WTC11 (cell line): ENCODE measurements around the gene CHRNA4.

ENCODE experiments used
- ATF1 ChIP-seq: sonication (generic); formaldehyde crosslinking; IDR thresholded peaks from 2 replicates; pipeline ENCODE4 v1.8.1; 2023; ENCODE audit warnings: mild to moderate bottlenecking, moderate library complexity, missing genetic modification reagents
- CBFB ChIP-seq: sonication (generic); formaldehyde crosslinking; IDR thresholded peaks from 2 replicates; pipeline ENCODE4 v1.8.1; 2022; ENCODE audit warnings: mild to moderate bottlenecking, low read depth, missing genetic modification reagents
- CTCF ChIP-seq: fragments of 200-600 bp; IDR thresholded peaks from 2 replicates; pipeline ENCODE4 v1.8.0; 2022; ENCODE audit warnings: antibody characterized with exemption
- ESRRA ChIP-seq: sonication (generic); formaldehyde crosslinking; IDR thresholded peaks from 2 replicates; pipeline ENCODE4 v1.8.1; 2022; ENCODE audit warnings: mild to moderate bottlenecking, missing genetic modification reagents, borderline replicate concordance
- FOXP1 ChIP-seq: sonication (generic); formaldehyde crosslinking; IDR thresholded peaks from 2 replicates; pipeline ENCODE4 v1.8.0; 2022; ENCODE audit warnings: missing genetic modification reagents, mild to moderate bottlenecking, moderate library complexity, borderline replicate concordance
- FOXP4 ChIP-seq: sonication (generic); formaldehyde crosslinking; IDR thresholded peaks from 2 replicates; pipeline ENCODE4 v1.8.0; 2022; ENCODE audit warnings: mild to moderate bottlenecking, missing genetic modification reagents
- GABPB1 ChIP-seq: sonication (generic); formaldehyde crosslinking; IDR thresholded peaks from 2 replicates; pipeline ENCODE4 v1.8.1; 2023; ENCODE audit warnings: mild to moderate bottlenecking, missing genetic modification reagents
- MLX ChIP-seq: sonication (generic); formaldehyde crosslinking; IDR thresholded peaks from 2 replicates; pipeline ENCODE4 v1.8.1; 2023; ENCODE audit warnings: mild to moderate bottlenecking, missing genetic modification reagents, moderate library complexity
- NFE2L1 ChIP-seq: sonication (generic); formaldehyde crosslinking; IDR thresholded peaks from 2 replicates; pipeline ENCODE4 v1.8.1; 2023; ENCODE audit warnings: missing genetic modification reagents
- SMAD4 ChIP-seq: sonication (generic); formaldehyde crosslinking; IDR thresholded peaks from 2 replicates; pipeline ENCODE4 v1.8.0; 2022; ENCODE audit warnings: mild to moderate bottlenecking, missing genetic modification reagents
- TEAD1 ChIP-seq: sonication (generic); formaldehyde crosslinking; IDR thresholded peaks from 2 replicates; pipeline ENCODE4 v1.8.0; 2022; ENCODE audit warnings: mild to moderate bottlenecking, missing genetic modification reagents
- TF ChIP-seq, protein P1 (sequence below): sonication (generic); formaldehyde crosslinking; IDR thresholded peaks from 2 replicates; pipeline ENCODE4 v1.8.0; 2022; ENCODE audit warnings: mild to moderate bottlenecking, missing genetic modification reagents
- TF ChIP-seq, protein P2 (sequence below): sonication (generic); formaldehyde crosslinking; IDR thresholded peaks from 2 replicates; pipeline ENCODE4 v1.8.1; 2023; ENCODE audit warnings: mild to moderate bottlenecking, missing genetic modification reagents

GRCh38 chr20:63315731-63316491 is 45.2 kb downstream of the CHRNA4 start:
- TF ChIP-seq CTCF (no peak), ESRRA (no peak), ATF1 (CRISPR knock-in tag) (no peak), NFE2L1 (no peak), MLX (no peak), SMAD4 (CRISPR knock-in tag) (no peak), TEAD1 (CRISPR knock-in tag) (no peak), CBFB (CRISPR knock-in tag) (no peak), GABPB1 (no peak), FOXP1 (CRISPR knock-in tag) (no peak), FOXP4 (CRISPR knock-in tag) (no peak)
- TF ChIP-seq, protein P1, sequence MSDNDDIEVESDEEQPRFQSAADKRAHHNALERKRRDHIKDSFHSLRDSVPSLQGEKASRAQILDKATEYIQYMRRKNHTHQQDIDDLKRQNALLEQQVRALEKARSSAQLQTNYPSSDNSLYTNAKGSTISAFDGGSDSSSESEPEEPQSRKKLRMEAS: no peak
- TF ChIP-seq, protein P2, sequence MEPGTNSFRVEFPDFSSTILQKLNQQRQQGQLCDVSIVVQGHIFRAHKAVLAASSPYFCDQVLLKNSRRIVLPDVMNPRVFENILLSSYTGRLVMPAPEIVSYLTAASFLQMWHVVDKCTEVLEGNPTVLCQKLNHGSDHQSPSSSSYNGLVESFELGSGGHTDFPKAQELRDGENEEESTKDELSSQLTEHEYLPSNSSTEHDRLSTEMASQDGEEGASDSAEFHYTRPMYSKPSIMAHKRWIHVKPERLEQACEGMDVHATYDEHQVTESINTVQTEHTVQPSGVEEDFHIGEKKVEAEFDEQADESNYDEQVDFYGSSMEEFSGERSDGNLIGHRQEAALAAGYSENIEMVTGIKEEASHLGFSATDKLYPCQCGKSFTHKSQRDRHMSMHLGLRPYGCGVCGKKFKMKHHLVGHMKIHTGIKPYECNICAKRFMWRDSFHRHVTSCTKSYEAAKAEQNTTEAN (CRISPR knock-in tag): no peak
